NCI-H1092 (cell line): ENCODE results near the gene TARS1.

Source experiments
- DNase-seq: peaks from one replicate; lab custom pipeline; 2025; lab: John Stamatoyannopoulos, UW

The TARS1 gene

GRCh38 chr5:33440482-33441240 is at the start of gene TARS1:
TARS1 (plus strand) TSS chr5:33440965; CDS start chr5:33441087, 122 bp downstream.
- DNase-seq: peak; percentile 99

DNA sequence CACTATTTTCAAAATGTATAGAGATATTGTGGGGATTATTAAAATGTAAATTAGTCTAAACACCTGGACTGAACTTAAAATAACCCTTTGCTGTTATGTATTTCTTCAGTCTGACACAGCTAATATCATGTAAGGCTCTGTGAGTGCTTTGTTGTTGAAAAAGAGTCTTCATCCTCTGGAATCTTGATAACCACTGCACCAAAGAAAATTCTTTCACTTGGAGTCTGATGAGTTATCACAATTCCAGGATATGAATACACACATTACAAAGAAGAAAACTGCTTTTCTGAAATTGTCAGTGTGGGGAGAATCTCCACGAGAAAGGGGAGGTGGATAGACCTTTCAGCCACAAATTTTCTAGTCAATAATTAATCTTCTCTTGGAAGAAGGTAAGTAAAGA is 42.3 kb upstream of the TARS1 start:
- DNase-seq: no peak

- DNase-seq: no peak
Measured at GRCh38 chr5:33400675-33401074, 40.1 kb upstream of the TARS1 start.

DNA sequence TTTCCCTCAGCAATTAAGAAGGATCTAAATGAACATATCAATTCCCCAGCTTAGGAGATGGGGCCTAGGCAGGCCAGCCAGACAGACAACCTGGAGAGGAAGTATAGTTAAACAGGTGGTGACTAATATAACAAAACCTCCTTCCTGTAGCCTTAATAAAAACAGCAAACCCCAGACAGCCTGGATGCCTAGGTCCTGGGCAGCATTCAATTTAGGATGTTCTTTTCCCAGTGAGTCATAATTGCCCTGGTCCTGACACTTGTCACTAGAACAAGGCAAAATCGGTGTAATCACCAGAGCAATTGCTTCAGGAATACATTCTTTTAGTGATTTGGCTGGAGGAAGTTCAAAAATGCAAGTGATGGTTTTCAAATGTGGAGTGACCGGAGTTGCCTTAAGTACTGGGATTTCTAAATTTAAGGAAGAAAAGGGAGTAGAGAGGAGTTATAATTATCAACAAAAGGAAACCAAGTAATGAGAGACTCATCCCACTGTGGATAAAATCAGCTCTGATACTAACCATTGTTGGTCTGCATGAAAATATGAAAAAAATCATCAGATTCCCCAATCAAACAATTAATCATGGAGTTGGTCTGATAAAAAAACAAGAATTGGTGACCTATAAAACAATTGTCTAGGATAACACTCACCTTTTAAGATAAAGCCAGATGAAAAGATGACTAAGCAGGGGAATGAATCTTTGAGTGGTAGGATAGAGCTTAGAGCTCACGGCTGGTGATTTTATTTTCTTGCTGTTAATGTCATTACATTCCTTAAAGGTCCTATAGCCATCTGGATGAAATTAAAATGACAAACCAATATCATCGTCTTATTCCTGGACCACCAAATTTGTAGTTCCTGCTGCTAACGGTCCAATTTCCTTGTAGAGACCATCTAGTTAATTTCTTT is 39.0 kb upstream of the TARS1 start:
- no peak for DNase-seq

GRCh38 chr5:33403187-33403586 is 37.6 kb upstream of the TARS1 start:
- no peak for DNase-seq

GRCh38 chr5:33408816-33409215 is 31.9 kb upstream of the TARS1 start:
- no peak for DNase-seq

GRCh38 chr5:33409435-33410170 is 31.2 kb upstream of the TARS1 start:
- no peak for DNase-seq

DNA sequence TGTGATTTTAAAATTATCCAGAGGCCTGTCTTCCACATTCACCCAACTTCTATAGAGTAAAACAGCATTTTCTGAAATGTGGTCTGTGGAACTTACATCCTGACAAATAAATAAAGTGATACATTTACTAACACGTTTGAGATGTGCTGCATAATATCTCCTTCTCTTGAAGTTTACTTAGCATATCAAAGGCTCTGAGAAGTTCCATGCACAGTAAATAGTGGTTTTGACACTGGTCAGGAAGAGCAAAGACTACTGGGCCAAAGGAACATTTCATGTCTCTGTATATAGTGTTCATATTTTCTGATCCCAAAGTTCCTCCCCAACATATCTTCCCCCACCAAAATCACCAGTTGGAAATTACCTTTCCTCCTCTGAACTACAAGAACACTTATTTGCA is 30.5 kb upstream of the TARS1 start:
- DNase-seq: no peak

- DNase-seq: no peak
Measured at GRCh38 chr5:33411498-33411897, 29.3 kb upstream of the TARS1 start.

- DNase-seq: no peak
Measured at GRCh38 chr5:33415811-33416354, 24.9 kb upstream of the TARS1 start.

DNA sequence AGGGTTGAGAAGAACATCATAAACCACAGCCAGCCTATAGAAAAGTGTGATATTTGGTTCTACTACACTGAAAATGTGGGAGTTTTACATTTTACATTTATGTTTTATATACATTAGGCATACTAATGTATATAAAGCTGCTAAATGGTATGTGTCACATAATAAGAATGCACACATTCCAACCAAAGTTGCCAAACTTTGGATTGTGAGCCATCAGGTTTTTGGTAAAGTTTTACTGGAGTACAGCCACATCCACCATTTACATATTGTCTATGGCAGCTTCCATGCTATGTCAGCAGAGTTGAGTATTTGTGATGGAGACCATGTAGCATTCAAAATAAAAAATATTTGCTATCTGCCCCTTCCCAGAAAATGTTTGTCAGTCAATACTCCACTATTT is 23.1 kb upstream of the TARS1 start:
- no peak for DNase-seq

GRCh38 chr5:33420946-33421345 is 19.8 kb upstream of the TARS1 start:
- DNase-seq: no peak

GRCh38 chr5:33422191-33422590 is 18.6 kb upstream of the TARS1 start:
- DNase-seq: no peak

- DNase-seq: no peak
Measured at GRCh38 chr5:33423018-33423630, 17.6 kb upstream of the TARS1 start.

DNA sequence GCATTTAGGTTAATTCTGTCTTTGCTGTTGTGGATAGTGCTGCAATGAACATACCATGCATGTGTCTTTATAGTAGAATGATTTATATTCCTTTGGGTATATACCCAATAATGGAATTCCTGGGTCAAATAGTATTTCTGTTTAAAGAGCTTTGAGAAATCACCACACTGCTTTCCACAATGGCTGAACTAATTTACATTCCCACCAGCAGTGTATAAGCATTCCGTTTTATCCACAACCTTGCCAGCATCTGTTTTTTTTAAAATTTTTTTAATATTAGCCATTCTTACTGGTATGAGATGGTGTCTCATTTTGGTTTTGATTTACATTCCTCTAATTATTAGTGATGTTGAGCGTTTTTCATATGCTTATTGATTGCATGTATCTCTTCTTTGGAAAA is 15.5 kb upstream of the TARS1 start:
- no peak for DNase-seq

DNA sequence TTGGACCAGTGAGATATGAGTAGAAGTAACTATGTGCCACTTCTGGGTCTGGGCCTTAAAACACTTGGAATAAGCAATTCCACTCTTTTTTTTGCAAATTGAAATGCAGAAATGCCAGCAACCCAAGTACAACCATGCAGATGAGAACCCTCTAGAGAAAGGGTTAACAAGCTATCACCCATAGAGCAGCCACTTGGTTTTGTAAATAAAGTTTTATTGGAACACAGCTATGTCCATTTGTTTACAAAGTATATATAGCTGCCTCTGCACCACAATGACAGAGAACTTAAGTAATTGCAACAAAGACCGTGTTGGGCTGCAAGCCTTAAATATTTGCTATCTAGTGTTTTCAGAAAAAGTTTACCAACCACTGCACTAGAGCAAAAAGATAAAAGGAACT is 9.8 kb upstream of the TARS1 start:
- no peak for DNase-seq

DNA sequence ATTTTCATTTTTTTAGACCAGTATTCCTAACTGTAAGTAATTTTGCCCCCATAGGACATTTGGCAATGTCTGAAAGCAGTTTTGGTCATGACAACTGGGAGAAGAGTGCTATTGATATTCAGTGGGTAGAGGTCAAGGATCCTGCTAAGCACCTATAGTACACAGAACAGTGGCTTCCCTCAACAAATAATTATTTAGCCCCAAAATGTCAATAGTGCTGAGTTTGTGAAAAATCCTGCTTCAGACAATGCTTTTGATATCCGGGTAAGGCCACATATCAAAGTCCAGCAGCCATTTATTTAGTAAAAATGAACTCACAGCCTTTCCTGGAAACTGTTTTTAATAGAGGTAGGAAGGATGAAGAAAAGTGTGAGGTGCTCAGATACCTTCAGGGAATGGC is 8.1 kb upstream of the TARS1 start:
- no peak for DNase-seq

DNA sequence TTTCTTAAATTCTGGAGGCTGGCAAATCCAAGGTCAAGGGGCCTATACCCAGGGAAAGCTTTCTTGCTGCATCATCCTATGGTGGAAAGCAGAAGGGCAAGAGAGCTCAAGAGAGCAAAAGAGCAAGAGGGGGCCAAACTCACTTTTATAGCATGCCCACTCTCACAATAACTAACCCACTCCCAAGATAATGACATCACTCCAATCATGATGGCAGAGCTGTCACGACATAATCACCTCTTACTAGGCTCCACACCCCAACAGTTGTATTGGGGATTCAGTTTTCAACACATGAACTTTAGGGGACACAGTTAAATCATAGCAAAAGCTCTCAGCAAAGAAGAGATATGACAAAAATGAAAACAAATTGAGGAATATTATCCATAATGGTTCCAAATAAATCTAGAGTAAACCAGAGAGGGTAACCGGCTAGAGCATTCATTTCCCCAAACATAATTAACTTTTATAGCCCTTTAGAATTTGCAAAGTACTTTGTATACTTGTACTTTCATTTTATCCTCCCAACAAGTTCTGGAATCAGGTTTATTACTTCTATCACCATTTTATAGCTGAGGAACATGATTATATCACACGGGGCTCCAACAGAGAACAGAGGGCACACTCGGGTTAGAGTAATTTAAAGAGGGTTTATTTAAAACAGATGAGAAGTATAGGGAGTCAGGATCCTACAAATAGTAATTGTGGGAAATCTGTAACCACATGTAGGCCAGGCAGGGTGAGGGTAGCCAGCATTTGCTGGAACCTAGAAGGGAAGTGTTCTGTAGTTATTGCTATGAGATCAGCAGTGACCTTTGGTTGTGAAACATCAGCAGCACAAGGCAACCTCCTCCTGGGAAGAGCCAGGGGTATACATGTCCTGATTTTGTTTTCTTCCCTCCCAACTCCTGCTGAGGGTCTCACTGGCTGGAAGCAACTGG is 7.2 kb upstream of the TARS1 start:
- DNase-seq: no peak

- peak; percentile 49 for DNase-seq
Measured at GRCh38 chr5:33435893-33436490, 4.8 kb upstream of the TARS1 start.

DNA sequence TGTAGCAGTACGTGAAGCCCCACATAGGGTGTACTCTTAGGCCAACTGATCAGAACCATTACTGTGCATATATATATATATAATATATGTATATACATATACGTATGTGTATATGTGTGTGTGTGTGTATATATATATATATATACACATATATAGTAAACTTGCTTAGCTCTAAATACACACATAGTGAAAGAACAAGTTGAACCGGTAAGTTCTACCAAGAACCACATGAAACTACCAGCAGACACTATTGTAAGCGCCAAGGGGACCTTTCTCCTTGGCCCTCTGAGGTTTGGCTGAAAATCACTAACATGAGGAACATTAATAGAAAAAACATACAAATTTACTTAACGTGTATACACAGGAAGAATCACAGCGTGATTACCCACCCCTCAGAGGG is 1.8 kb upstream of the TARS1 start:
- DNase-seq: no peak
